ENCODE results near the gene CNTNAP2.
"Not testable (repeated sequence)": the region's sequence is repeated elsewhere in the genome, so short reads cannot be mapped to it uniquely, and the experiment has no call there.

CNTNAP2 gene

GRCh38 chr7:148289630-148290029 is 2173.0 kb downstream of the CNTNAP2 start:
- TF ChIP-seq, protein P1, sequence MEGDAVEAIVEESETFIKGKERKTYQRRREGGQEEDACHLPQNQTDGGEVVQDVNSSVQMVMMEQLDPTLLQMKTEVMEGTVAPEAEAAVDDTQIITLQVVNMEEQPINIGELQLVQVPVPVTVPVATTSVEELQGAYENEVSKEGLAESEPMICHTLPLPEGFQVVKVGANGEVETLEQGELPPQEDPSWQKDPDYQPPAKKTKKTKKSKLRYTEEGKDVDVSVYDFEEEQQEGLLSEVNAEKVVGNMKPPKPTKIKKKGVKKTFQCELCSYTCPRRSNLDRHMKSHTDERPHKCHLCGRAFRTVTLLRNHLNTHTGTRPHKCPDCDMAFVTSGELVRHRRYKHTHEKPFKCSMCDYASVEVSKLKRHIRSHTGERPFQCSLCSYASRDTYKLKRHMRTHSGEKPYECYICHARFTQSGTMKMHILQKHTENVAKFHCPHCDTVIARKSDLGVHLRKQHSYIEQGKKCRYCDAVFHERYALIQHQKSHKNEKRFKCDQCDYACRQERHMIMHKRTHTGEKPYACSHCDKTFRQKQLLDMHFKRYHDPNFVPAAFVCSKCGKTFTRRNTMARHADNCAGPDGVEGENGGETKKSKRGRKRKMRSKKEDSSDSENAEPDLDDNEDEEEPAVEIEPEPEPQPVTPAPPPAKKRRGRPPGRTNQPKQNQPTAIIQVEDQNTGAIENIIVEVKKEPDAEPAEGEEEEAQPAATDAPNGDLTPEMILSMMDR (conservative IDR thresholded peaks at IDR 0.05), result no peak
- H3K27ac ChIP-seq, result no peak overlapping the region

- TF ChIP-seq, protein P1 (conservative IDR thresholded peaks at IDR 0.05), result no peak
- no peak overlapping the region for H3K27ac ChIP-seq
These were observed 2173.9 kb downstream of the CNTNAP2 start for GRCh38 chr7:148290538-148290937.

DNA sequence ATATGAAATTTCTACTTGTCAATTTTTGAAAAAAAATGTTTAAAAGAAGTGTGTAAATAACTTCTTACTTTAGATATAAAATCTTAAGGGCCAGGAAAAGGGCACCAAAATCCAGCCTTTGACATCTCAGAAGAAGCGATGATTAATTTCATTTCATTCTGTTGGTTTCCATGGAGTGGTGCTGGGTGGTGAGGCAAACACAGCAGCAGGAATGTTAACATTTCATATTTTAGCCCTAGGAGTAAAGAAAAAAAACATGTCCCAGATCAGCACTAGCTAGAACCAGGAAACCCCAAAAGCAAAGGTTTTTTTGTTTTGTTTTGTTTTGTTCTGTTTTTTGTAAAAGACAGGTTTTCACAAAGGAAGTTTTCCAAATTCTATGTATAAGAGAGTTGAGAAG is 2175.2 kb downstream of the CNTNAP2 start:
- H3K27ac ChIP-seq, result no peak overlapping the region
- TF ChIP-seq, protein P1 (conservative IDR thresholded peaks at IDR 0.05), result no peak

DNA sequence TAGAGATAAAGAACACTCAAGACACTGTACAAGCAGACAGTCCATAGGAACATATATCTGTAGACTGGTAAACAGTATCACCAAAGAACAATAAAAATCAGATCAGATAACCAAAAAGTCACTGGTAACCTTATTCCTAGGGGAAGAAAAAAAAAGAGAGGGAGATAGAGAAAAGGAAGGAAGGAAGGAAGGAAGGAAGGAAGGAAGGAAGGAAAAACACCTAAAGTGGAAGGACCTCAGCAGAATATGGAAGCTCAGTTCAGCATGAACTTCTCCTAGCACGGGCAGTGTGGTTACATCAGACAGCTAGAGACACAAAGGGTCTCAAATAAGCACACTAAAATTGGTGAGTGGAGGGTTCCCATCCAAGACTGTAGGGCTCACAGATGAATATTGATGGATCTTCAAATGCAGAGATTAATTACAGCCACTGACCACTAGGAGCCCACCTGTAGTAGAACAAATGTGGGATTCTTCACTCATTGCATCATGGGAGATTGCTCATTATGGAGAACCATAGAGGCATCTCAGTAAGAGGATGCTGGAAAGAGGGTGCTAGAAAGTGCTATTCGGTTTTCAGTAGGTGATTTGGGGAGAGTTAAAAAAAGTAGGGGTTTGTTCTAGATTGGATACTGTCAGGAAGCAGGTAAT is 2180.5 kb downstream of the CNTNAP2 start:
- TF ChIP-seq, protein P1 (conservative IDR thresholded peaks at IDR 0.05), result no peak
- no peak overlapping the region for H3K27ac ChIP-seq

DNA sequence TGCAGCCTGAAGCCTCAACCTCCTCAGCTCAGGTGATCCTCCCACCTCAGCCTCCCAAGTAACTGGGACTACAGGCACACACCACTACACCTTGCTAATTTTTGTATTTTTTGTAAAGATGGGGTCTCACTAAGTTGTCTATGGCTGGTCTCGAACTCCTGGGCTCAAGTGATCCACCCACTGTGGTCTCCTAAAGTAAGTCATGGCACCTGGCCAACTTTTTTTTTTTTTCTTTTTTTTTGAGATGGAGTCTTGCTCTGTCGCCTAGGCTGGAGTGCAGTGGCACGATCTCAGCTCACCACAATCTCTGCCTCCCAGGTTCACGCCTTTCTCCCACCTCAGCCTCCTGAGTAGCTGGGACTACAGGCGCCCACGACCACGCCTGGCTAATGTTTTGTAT is 2182.2 kb downstream of the CNTNAP2 start:
- not testable (repeated sequence) for H3K27ac ChIP-seq

DNA sequence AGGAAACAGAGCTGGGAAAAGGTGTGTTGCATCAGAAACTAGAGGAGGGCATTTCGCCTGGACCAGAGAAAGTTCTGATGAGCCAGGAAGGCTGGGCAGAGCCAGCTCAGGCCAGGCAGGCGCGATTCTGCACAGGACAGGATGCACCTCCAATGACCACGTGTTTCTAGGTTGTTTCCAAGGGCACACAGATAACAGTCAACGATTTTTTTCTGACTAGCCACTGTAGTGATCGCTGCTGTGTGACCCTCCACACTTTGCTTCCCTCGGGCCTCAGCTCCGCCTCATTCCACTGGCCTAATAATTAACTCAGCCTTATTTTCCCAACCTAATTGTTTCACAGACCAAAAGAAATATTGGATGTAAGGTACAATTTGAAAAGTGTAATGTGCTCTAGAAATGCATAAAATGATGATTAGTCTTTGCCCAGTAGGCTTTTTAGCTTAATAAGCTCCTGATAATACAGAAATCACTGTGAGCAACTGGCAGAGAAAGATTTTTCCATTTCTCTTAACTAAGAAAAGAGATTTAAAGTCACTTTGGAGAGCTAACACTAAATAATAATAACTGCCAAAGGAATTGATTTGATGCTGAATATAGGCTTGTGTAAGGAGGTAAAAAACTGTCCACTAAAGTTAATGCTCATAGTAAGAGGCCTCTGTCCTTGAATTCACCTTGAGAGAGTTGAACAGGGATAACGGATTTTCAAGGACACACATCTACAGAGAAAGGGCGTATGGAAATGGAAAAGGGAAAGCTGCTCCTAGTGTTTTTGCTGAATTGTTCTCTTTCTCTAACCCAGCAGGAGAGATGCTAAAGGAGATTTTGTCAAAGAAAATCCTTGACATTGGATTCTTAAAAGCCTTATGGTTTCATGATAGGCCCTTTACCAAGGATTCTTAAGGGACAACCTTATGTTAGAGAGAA is 2183.0 kb downstream of the CNTNAP2 start:
- H3K27ac ChIP-seq, result no peak overlapping the region
- TF ChIP-seq, protein P1 (conservative IDR thresholded peaks at IDR 0.05), result no peak

DNA sequence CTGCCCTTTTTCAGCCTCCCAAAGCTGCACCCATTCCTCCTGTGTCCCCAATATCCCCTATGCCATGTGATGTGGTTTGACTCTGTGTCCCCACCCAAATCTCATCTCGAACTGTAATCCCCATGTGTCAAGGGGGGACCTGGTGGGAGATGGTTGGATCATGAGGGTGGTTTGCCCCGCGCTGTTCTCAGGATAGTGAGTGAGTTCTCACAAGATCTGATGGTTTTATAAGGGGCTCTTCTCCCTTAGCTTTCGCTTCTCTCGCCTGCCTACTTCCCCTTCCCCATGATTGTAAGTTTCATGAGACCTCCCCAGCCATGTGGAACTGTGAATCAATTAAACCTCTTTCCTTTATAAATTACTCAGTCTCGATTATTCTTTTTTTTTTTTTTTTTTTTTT is 2185.8 kb downstream of the CNTNAP2 start:
- H3K27ac ChIP-seq, result not testable (repeated sequence)

GRCh38 chr7:148303295-148304082 is 2186.9 kb downstream of the CNTNAP2 start:
- no peak overlapping the region for H3K27ac ChIP-seq
- TF ChIP-seq, protein P1 (conservative IDR thresholded peaks at IDR 0.05), result no peak

Measured in VCaP (cell line).